GM18909 (cell line): ENCODE data around the gene TK1.
"Not testable (repeated sequence)": the region's sequence is repeated elsewhere in the genome, so short reads cannot be mapped to it uniquely, and the experiment has no call there.

ENCODE experiments used
- ATAC-seq: cut with Tn5 transposase; IDR thresholded peaks from one replicate; pipeline ENCODE4 v1.9.1; 2021; ENCODE audit warnings: mild to moderate bottlenecking; ENCODE audit not compliant: unreplicated experiment, poor library complexity

Gene TK1

DNA sequence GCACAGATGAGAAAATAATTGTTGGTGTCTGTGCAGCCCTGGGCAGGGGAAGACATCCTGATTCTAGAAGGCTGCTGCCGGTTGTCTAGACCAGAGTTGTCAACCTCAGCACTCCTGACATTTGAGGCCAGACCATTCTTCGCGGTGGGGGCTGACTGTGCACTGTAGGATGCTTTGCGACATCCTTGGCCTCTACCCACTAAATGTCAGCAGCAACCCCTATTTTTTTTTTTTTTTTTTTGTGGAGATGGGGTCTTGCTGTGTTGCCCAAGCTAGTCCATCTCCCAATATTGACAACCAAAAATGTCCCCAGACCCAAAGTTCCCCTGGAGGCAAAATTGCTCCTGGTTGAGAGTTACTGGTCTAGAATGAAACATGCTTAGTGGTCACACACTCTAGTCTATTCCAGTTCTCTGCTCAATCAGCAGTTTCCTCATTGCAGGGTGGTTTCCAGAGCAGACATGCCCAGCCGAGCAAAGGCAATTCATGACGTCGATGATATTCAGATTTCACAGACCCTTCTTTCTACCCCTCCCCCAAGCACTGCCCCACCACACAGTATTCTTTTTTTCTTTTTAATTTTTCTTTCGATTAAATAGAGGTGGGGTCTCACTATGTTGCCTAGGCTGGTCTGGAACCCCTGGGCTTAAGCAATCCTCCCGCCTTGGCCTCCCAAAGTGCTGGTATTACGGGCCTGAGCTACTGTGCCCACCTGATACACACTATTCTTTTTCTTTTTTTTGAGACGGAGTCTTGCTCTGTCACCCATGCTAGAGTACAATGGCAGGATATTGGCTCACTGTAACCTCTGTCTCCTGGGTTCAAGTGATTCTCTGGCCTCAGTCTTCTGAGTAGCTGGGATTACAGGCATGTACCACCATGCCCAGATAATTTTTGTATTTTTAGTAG is 31.7 kb downstream of the TK1 start:
- peak; percentile 68 for ATAC-seq

DNA sequence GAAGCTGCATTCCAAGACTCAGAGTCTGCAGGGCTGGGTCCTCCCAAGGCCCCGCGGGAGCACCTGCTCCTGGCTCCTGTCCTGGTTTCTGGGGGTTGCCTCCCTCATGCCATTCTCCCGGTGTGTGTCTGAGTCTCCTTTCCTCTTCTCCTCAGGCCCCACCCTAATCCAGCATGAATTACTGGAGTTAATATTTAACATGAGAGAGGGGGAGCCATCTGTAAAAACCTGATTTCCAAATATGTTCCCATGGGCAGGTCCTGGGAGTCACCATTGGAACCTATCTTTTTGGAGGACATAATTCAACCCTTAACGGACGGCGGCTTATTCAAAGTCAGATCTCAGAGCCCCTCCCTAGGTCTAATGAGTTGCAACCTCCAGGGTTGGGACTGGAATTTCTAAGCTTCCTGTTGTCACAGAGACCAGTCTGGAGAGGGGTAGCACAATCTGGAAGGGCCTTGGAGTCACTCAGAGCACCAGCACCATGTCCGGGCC is 35.3 kb downstream of the TK1 start:
- ATAC-seq: no peak

DNA sequence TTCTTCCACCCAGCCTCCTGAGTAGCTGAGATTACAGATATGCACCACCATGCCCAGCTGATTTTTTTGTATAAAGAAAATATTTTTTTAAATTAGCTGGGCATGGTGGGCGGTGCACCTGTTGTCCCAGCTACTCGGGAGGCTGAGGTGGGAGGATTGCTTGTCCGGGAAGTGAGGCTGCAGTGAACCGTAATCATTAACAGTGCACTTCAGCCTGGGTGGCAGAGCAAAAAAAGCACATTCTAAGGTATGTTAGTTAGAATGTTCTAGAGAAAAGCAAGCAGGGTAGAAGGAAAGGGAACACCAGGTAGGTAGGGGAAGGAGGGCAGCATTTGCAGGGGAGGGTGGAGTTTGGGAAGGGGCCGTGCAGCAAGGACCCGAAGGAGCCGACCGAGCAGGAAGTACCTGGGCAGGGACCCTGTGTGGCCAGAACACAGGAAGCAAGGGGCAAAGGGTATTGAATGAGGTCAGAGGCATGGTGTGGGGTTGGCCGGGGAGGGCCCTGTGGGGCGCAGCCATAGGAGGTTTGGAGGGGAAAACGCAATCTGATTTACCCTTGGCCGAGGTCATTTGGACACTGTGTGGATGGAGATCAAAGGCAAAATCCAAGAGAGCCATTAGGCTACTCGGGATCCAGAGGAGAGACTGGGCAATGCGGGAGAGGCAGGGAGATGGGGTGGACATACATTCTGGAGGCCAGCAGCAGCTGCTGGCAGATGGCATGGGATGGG is 38.4 kb downstream of the TK1 start:
- no peak for ATAC-seq

DNA sequence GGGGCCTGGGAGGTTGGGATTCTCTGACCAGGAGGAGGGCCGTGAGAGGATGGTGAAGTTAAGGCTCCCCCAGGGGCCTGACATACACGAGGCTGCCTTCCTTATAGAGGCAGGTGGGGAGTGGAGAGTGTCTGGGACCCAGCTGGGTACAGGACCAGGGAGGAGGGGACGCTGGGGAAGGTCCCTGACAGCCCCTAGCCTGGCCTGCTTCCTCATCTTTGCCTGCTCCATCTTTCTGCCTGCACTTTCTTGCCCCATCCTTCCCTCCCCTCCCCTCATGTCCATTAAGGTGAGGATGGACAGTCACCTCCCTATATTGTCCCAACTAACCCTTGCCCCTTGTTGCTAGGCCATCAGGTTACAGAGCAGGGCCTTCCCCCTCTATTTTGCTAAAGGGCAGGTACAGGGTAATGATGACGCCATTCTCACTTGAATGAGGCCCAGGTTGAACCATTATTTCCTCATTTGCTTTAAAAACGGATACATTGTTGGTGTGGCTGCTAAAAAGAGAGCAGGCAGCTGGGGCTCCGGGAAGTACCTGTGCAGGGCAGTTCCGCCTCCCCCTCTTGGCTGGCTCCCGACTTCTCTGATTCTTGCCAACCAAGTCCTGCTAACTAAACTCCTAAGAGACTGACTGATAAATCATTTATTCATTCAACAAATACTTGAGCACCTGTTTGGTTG is 39.4 kb downstream of the TK1 start:
- ATAC-seq: peak; percentile 58

DNA sequence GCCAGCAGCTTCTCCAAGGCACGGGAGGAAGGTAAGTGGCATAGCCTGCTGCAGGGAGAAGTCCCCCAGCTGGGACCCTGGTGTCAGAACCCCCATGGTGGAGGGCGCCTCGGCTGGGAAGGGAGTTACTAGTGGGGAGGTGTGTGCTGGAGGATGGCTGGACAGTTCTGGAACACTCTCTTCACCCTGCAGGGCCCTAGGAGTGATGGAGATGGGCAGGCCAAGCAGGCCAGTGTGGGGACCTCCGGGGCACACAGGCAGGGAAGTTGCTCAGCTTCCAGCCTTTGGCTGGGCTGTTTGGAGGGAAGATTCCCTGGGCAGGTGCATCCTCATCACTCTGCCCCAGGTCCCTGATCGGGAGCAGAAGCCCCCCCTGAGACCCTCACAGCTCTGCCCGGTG is 40.0 kb downstream of the TK1 start:
- ATAC-seq: no peak

DNA sequence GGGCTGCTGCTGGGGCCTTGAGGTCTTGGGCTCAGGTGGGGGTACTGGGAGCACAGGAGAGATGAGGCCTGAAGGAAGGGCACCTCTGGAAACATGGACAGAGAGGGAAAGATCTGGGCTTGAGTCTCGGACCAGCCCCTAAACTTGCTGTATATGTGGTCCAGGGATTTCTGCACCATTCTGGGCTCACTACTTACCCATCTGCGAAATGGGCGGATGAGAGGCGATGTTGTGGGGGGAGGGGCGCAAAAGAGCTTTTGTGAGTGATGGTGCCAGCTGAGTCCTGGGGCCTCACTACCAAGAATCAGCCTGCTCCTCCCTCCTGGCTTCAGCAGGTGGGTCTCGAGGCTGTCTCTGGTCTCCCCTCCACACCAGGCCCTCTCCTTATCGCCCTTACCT is 40.4 kb downstream of the TK1 start:
- ATAC-seq: no peak

DNA sequence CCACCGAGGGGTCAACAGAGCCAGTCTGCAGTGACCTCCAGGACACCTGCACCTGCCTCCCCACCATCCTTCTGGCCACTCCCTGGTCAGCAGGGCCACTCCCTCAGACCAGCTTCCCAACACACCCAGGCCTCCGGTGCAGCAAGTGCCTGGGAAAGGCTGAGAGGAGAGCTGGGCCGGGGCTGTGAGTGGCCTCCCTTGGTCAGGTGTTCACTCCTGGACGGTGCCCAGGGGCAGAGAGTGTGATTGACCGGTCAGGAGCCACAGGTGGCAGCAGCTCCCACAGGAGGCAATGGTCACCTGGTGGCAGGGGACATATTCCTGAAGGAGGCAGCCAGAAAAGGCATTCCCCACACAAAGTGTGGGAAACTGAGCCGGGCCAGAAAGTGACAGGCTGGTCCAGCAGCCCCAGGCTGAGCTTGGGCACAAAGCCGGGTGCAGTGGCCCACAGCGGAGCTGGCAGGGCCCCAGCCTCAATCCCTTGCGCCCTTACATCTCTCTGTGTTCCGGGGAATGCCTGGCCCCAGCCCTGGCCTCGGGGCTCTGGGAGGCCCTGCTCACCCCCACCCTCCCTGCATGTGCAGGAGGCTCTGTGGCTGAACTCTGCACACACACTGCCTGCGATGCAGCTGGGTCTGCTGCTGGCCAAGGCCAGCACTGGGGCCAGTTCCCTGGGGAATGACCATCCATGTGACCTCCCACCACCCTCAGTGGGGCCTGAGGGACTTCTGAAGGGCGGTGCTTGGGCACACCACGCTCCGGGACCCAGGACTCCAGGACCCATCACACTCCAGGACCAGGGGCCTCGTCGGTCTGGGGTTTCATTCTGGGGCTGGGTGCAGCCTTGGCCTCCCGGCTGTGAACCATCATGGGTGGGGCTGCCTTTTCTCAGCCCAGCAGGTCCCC is 41.9 kb downstream of the TK1 start:
- ATAC-seq: no peak

DNA sequence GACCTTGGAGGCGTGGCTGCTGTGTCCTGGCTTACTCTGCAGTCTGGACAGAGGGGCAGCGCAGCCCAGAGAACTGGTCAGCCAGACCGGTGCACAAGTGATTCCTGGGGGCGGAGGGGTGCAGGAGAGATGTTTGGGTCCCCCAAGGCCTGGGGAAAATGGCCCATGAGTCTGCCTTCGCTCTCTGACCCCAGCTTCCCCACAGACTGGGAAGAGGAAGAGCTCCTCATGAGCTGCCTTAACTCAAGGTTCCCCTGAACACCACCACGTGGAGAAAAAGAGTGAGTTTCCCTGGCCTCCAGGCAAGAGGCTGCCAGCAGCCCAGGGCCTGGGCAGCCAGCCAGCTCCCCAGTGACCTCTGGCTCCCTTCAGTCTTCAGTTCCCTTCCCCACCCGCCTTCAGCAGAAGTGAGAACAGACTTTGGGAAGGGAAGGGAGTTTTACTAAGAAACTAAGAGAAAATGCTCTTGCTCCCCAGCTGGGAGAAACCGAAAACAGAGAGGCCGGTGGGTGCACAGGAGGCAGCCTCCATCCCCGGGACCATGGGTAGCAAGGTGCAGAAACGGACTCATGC is 42.6 kb downstream of the TK1 start:
- ATAC-seq: no peak

DNA sequence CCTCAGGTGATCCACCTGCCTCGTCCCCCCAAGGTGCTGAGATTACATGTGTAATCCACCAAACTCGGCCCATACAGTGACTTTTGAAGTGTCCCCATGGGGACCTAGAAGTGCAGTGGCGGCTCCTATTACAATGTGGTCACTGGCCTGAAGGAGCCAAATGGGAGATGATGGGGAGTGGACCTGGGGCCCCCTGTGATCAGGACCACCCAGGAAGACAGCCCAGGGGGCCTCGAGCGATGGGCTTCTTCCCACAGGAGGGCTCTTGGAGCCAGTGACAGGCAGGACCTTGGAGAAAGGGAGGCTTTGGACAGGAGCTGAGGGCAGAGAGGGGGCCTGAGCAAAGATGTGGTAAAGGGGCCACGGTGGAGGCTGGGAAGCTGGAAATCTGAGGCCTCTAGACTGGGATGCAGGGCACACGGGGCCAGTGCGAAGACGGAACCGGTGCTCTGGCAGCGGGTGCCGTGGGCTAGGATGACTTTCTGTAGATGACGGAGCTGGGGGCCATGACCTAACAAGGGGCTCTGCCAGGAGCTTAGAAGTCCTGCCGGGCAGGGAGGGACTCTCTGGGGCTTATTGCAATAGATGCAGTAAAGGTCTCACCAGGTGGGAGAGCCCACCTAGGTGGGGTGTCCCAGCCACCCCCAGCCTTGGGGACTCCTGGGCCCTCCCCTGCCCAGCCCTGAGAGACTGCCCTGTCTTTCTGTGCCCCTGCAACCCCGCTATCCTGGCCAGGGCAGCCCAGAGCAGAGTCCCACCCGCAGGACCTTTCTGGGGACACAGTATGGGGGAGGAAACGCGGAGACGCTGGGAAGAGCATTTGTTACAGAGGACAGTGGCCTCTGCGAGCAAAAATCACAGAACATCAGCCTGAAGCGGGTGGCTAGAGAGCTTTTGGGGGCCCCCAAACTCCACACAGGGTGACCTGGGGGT is 43.4 kb downstream of the TK1 start:
- no peak for ATAC-seq

DNA sequence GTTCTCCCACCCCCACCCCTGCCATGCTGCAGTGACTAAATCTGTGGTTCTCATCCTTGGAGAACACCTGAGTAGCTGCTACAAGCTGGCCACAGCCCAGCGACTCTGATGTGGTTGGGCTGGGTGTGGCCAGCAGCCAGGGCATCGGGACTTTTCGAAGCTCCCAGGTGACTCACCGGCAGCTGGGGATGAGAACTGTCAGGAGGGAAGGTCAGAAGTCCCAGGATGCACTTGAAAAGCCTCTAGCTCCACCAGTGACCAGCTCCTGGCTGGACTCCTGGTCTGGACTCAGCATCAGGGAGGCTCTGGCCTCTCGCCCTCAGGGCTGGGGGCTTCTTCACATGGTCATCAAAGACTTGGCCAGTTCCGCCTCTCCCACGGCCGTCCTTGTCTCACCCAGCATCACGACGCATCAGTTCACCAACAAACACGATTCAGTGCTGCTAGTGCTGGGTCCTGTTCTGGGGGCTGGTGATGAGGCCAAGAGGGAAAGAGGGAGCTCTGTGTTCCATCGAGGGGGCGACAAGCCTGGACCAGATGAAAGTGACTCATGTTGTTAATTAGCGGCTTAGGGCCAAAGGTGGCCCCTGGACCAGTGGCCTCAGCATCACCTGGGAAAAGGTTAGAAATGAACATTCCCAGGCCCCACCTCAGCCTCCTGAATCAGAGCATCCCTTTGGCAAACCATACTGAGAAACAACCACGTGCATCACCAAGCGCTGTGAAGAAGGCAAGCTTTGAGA is 44.6 kb downstream of the TK1 start:
- no peak for ATAC-seq

DNA sequence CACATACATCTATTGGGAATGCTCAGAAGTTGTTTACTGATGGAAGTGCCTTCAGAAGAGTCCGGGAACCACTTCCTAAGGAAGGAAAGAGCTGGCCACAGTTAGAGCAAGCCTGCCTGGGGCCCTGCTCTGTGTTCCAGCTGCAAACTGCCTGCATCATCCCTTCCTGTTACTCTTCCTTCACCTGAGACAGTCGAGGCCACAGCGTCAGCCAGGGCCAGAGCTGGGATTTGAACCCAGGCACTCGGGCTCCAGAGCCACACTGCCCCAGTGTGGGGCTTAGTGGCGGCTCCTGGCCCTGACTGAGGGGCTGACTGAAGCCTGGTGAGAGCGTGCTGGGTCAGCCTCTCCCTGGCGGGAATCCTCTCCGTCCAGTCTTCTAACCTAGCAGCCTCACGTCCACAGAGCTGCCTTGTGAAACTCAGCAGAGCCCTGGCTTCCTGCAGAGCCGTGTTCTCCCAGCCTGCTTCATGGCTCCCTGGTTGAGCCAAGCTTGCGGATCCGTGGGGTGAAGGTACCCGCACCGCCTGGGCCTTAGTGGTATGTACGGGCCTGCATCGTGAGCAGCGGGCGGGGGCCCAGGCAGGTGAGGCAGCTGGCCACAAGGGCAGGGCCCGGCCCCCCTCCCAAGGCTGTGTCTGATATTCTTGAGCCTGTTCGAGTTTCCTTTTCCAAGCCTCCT is 45.3 kb downstream of the TK1 start:
- ATAC-seq: no peak

DNA sequence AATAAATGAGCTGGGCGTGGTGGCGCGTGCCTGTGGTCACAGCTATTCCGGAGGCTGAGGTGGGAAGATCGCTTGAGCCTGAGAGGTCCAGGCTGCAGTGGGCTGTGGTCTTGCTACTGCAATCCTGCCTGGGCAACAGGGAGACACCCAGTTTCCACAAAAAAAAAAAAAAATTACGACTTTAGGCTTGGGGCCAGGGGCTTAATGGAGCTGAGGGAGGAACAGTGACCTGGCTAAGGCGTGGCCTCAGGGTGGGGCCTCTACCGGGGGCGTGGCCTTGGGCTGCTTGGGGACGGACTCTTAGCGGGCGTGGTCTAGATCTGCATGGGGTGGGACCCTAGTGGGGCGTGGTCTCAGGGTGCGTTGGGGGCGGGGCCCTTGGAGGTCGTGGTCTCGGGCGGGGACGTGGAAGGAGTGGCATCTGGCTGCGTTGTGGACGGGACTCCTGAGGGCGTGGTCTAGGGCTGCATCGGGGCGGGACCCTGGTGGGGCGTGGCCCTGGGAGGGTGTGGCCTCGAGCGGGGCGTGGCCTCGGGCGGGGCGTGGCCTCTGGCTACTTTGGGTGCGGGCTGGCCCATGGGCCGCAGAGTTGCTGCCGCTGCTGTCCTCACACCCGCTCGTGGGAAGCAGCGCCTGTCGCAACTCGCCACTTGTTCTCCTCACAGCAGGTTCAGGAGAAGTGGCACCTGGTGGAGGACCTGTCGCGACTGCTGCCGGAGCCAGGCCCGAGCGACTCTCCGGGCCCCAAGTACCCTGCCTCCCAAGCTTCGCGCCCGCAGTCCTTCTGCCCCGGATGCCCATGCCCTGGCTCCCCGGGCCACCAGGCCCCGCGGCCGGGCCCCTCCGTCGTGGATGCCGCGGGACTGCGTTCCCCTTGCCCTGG is 46.4 kb downstream of the TK1 start:
- ATAC-seq: peak; percentile 82

DNA sequence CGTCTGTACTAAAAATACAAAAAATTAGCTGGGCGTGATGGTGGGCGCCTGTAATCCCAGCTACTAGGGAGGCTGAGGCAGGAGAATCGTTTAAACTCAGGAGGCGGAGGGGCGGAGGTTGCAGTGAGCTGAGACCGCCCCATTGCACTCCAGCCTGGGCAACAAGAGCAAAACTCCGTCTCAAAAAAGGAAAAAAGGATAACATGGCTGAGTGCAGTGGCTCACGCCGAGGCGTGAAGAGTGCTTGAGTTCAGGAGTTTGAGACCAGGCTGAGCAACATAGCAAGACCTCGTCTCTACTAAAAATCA is 47.0 kb downstream of the TK1 start:
- not testable (repeated sequence) for ATAC-seq

DNA sequence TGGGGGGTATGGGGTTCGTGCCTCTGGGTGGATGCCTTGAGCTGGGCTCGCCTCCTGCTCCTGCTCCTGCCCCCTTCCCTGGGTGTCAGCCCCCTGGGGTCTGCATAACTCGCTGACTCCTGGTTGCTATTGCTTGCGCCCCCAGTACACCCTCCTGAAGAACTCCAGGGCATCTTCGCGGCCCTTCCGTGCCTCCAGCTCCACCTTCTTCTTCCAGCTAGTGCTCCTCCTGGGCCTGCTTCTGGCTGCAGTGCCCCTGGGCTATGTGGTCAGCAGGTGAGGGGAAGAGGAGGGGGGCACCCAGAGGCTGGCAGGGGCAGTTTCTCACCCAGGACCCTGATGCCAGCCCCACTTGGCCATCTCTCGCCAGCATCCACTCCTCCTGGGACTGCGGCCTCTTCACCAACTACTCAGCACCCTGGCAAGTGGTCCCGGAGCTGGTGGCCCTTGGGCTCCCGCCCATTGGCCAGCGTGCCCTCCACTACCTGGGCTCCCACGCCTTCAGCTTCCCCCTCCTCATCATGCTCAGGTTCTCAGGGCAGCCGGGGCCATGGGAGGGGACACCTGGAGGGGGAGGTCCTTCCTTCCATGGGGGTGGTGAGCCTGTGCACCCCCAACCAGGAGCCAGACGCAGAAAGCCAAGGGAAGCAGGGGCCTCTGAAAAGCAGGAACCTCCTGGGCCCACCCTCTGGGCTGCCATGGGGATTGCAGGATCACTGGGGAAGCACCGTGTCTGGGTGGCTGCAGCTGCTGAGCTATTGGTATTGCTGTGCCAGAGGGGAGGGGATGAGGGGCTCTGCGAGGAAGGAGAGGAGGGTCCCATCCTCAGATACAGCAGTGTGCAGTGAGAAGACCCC is 48.4 kb downstream of the TK1 start:
- ATAC-seq: no peak

DNA sequence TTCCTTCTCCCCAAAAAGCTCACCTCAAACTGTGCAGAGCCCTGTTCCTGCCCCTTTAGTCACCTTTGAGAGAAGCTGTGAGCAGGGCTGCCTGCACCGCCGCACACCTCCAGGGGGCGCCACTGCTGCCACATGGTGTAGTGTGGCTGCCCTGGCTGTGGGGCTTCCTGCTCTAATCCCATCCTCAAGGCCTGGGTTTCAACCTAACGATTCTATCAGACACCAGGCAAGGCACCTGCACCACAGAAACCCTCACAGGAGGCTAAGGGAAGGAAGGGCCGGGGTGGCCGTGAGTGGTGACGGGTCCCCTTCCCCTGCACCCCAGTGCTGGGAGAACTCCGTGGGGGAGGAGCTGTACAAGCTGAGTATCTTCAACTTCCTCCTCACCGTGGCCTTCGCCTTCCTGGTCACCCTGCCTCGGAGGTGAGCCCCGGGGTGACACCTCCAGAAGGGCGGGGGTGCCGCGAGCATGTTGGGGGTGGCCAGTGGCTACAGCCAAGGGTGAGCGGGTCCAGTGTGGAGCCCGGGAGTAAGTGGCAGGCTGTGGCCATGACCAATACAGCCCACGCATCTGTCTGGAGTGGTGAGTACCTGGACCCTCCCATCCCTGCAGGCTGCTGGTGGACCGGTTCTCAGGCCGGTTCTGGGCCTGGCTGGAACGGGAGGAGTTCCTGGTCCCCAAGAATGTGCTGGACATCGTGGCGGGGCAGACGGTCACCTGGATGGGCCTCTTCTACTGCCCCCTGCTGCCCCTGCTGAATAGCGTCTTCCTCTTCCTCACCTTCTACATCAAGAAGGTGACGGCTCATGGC is 49.3 kb downstream of the TK1 start:
- ATAC-seq: no peak
